Endometrial microvascular endothelial cells (primary cell): ENCODE measurements around the gene CDV3. TPM values are rescaled to one million over a fixed set of nuclear protein-coding genes. Genes with fewer than 3 reads are reported as not detected.

Experiments
- in situ Hi-C: cut with HindIII; loops from 2 replicates; pipeline ENCODE4 v1.10.0; 2017; ENCODE audit warnings: low sequenced_read_pairs, low pct_unique_long_range_greater_than_20kb; ENCODE audit errors: inconsistent ontology term
- total RNA-seq: library from RNA; depleted of rRNA; stranded (reverse); fragments of >200 nt; gene quantifications from one replicate; pipeline ENCODE4 v1.2.3, GENCODE V29; 2015; ENCODE audit errors: inconsistent ontology term

Gene CDV3
- total RNA-seq, 1 donor from 2014 or later = 244 TPM

- in situ Hi-C loops = loop anchor here (25.0 kb wide), 1 partner anchor 106 kb away; no protein-coding TSS in a partner anchor
Observed at GRCh38 chr3:133593243-133593642, 19.8 kb downstream of the CDV3 start.

- in situ Hi-C loops = loop anchor here (25.0 kb wide), 1 partner anchor 108 kb away; no protein-coding TSS in a partner anchor
Observed at GRCh38 chr3:133595341-133595740, 21.9 kb downstream of the CDV3 start.

GRCh38 chr3:133598405-133598804 lies 24.9 kb downstream of the CDV3 start:
- in situ Hi-C loops = loop anchor here (25.0 kb wide), 1 partner anchor 111 kb away; no protein-coding TSS in a partner anchor

- in situ Hi-C loops = loop anchor here (25.0 kb wide), 1 partner anchor 112 kb away; no protein-coding TSS in a partner anchor
Observed at GRCh38 chr3:133599280-133599679, 25.8 kb downstream of the CDV3 start.

- in situ Hi-C loops = no loop called here
Observed at GRCh38 chr3:133600572-133601081, 27.1 kb downstream of the CDV3 start.

- in situ Hi-C loops = no loop called here
Observed at GRCh38 chr3:133606342-133606741, 32.9 kb downstream of the CDV3 start.

GRCh38 chr3:133606902-133607301 lies 33.4 kb downstream of the CDV3 start:
- in situ Hi-C loops = no loop called here

- in situ Hi-C loops = no loop called here
Observed at GRCh38 chr3:133607816-133608215, 34.3 kb downstream of the CDV3 start.

GRCh38 chr3:133608388-133608787 lies 34.9 kb downstream of the CDV3 start:
- in situ Hi-C loops = no loop called here

GRCh38 chr3:133610031-133610430 lies 36.5 kb downstream of the CDV3 start:
- in situ Hi-C loops = no loop called here

GRCh38 chr3:133611534-133611933 lies 38.0 kb downstream of the CDV3 start:
- in situ Hi-C loops = no loop called here

- in situ Hi-C loops = no loop called here
Observed at GRCh38 chr3:133620066-133620784, 46.7 kb downstream of the CDV3 start.

GRCh38 chr3:133627789-133628188 lies 54.3 kb downstream of the CDV3 start:
- in situ Hi-C loops = no loop called here

GRCh38 chr3:133629146-133629545 lies 55.7 kb downstream of the CDV3 start:
- in situ Hi-C loops = no loop called here

GRCh38 chr3:133633439-133633838 lies 60.0 kb downstream of the CDV3 start:
- in situ Hi-C loops = no loop called here

Other genes starting within 250 kb of the CDV3 start
- gene BFSP2, start 173.6 kb upstream of the CDV3 start, total RNA-seq = not detected
- 39.8 TPM for gene TOPBP1, start 88.3 kb downstream of the CDV3 start, total RNA-seq
- gene TF, start 172.7 kb downstream of the CDV3 start, total RNA-seq = not detected
- gene SRPRB, start 232.1 kb downstream of the CDV3 start, total RNA-seq = 122 TPM